H1 (cell line): ENCODE measurements around the gene SCNN1B. TPM values are rescaled to one million over a fixed set of nuclear protein-coding genes. Genes with fewer than 3 reads are reported as not detected.
"Not testable (repeated sequence)": the region's sequence is repeated elsewhere in the genome, so short reads cannot be mapped to it uniquely, and the experiment has no call there.

Experiments
- CTCF ChIA-PET: fragments of 300-600 bp; sonication (Branson Sonifier 250); formaldehyde crosslinking; loops from one replicate; lab custom pipeline; 2021; ENCODE audit not compliant: partially characterized antibody; lab: Charles Lee
- POLR2A ChIA-PET: fragments of 300-600 bp; sonication (Branson Sonifier 250); formaldehyde crosslinking; loops from one replicate; lab custom pipeline; 2021; ENCODE audit warnings: inconsistent platforms; ENCODE audit not compliant: partially characterized antibody; lab: Charles Lee
- DNase-seq, 2 experiments: peaks; one replicate each; pipeline versions ENCODE4 v3.0.0 to v3.0.0-alpha.2; 2010 to 2022; ENCODE audit warnings: low spot score in 2 of 2, low read depth in 1 of 2, mixed read lengths in 1 of 2
- FAIRE-seq: peaks from 2 replicates; lab custom pipeline; 2011; peaks lifted over from hg19 to GRCh38; lab: Jason Lieb, UNC
- H2AFZ ChIP-seq: 2 replicates; pipeline ENCODE4 v1.8.1; 2012; ENCODE audit warnings: low read length, inconsistent platforms
- H2AK5ac ChIP-seq: 2 replicates; pipeline ENCODE4 v1.6.1; 2013; ENCODE audit warnings: low read depth, low read length
- H2BK120ac ChIP-seq: replicated peaks from 2 replicates; pipeline ENCODE3; 2013; ENCODE audit warnings: low read depth, low read length, inconsistent platforms
- H2BK12ac ChIP-seq: 2 replicates; pipeline ENCODE4 v1.6.1; 2013; ENCODE audit warnings: low read depth, low read length
- H2BK15ac ChIP-seq: 2 replicates; pipeline ENCODE4 v1.6.1; 2013; ENCODE audit warnings: low read length
- H2BK20ac ChIP-seq: 2 replicates; pipeline ENCODE4 v1.6.1; 2013; ENCODE audit warnings: low read length
- H2BK5ac ChIP-seq: 2 replicates; pipeline ENCODE4 v1.6.1; 2013; ENCODE audit warnings: low read depth, low read length
- H3K14ac ChIP-seq: 2 replicates; pipeline ENCODE4 v1.6.1; 2013; ENCODE audit warnings: inconsistent platforms; ENCODE audit not compliant: insufficient read length
- H3K18ac ChIP-seq: 2 replicates; pipeline ENCODE4 v1.6.1; 2013; ENCODE audit warnings: low read length; ENCODE audit errors: extremely low read depth
- H3K23ac ChIP-seq: 2 replicates; pipeline ENCODE4 v1.6.1; 2013; ENCODE audit warnings: inconsistent platforms; ENCODE audit not compliant: insufficient read length
- H3K23me2 ChIP-seq: 2 replicates; pipeline ENCODE4 v1.6.1; 2013; ENCODE audit warnings: low read depth, low read length
- H3K27ac ChIP-seq: 2 replicates; pipeline ENCODE4 v1.6.1; 2011; ENCODE audit warnings: low read depth, low read length, inconsistent platforms
- H3K27me3 ChIP-seq, 4 experiments: replicated peaks in 1 of 4; 1 replicate in 1 of 4; 2 replicates in 3 of 4; pipeline versions ENCODE4 v1.6.1 to v1.8.1; 2011 to 2013; ENCODE audit warnings: low read length in 3 of 4, mild to moderate bottlenecking in 3 of 4, inconsistent platforms in 2 of 4, mixed read lengths in 2 of 4, moderate library complexity in 1 of 4; ENCODE audit not compliant: control insufficient read depth in 3 of 4, insufficient read depth in 3 of 4; ENCODE audit errors: extremely low read depth in 1 of 4
- H3K36me3 ChIP-seq, 4 experiments: 2 replicates each; pipeline versions ENCODE4 v1.6.1 to v1.8.1; 2011 to 2013; ENCODE audit warnings: mild to moderate bottlenecking in 4 of 4, low read length in 3 of 4, moderate library complexity in 2 of 4, control low read depth in 1 of 4, inconsistent platforms in 1 of 4; ENCODE audit not compliant: insufficient read depth in 4 of 4, control insufficient read depth in 2 of 4
- H3K4ac ChIP-seq: replicated peaks from 2 replicates; pipeline ENCODE3; 2013; ENCODE audit warnings: low read length, low read depth, mixed read lengths, inconsistent platforms; ENCODE audit not compliant: insufficient read length
- H3K4me1 ChIP-seq, 4 experiments: replicated peaks in 1 of 4; 1 replicate in 1 of 4; 2 replicates in 3 of 4; pipeline versions ENCODE4 v1.6.1 to v1.8.1; 2011 to 2013; ENCODE audit warnings: low read length in 3 of 4, inconsistent platforms in 2 of 4, mixed read lengths in 1 of 4; ENCODE audit not compliant: insufficient read depth in 4 of 4, control insufficient read depth in 3 of 4
- H3K4me2 ChIP-seq, 2 experiments: 2 replicates each; pipeline versions ENCODE4 v1.6.1 to v1.8.1; 2011 to 2013; ENCODE audit warnings: low read depth in 2 of 2, low read length in 2 of 2, control low read depth in 1 of 2, inconsistent platforms in 1 of 2, mild to moderate bottlenecking in 1 of 2; ENCODE audit not compliant: insufficient read depth in 1 of 2
- H3K4me3 ChIP-seq, 4 experiments: fragments of 200-600, 300-600 bp in 1 of 4; sonication (generic), shearing (Covaris generic), sonication (Bioruptor Twin) in 1 of 4; 2 replicates each; pipeline versions ENCODE4 v1.5.1 to v1.8.1; 2011 to 2016; ENCODE audit warnings: low read length in 4 of 4, low read depth in 3 of 4, control low read depth in 2 of 4, inconsistent platforms in 2 of 4, mild to moderate bottlenecking in 2 of 4, mixed read lengths in 1 of 4, moderate library complexity in 1 of 4; ENCODE audit not compliant: insufficient read depth in 2 of 4; ENCODE audit errors: extremely low read depth in 1 of 4
- H3K56ac ChIP-seq: replicated peaks from 2 replicates; pipeline ENCODE3; 2013; ENCODE audit warnings: low read depth, mild to moderate bottlenecking, mixed read lengths, low read length, inconsistent platforms; ENCODE audit not compliant: insufficient read length
- H3K79me1 ChIP-seq: 2 replicates; pipeline ENCODE4 v1.6.1; 2013; ENCODE audit warnings: low read depth, low read length, control low read depth
- H3K79me2 ChIP-seq, 2 experiments: 2 replicates each; pipeline versions ENCODE4 v1.6.1 to v1.8.1; 2012 to 2013; ENCODE audit warnings: low read length in 2 of 2, mild to moderate bottlenecking in 2 of 2, inconsistent platforms in 1 of 2; ENCODE audit not compliant: insufficient read depth in 2 of 2, control insufficient read depth in 1 of 2
- H3K9ac ChIP-seq, 4 experiments: replicated peaks in 1 of 4; 1 replicate in 1 of 4; 2 replicates in 3 of 4; pipeline versions ENCODE4 v1.6.1 to v1.8.1; 2011 to 2013; ENCODE audit warnings: low read depth in 3 of 4, low read length in 3 of 4, control low read depth in 2 of 4, mild to moderate bottlenecking in 2 of 4, moderate library complexity in 2 of 4, inconsistent platforms in 1 of 4; ENCODE audit errors: extremely low read depth in 1 of 4
- H3K9me3 ChIP-seq, 2 experiments: 2 replicates each; pipeline versions ENCODE4 v1.6.1 to v1.8.1; 2012 to 2013; ENCODE audit warnings: mild to moderate bottlenecking in 2 of 2, moderate library complexity in 2 of 2, control low read depth in 1 of 2, inconsistent platforms in 1 of 2, low read depth in 1 of 2, low read length in 1 of 2, mixed read lengths in 1 of 2; ENCODE audit not compliant: insufficient read depth in 2 of 2
- H4K20me1 ChIP-seq, 2 experiments: replicated peaks in 1 of 2; 2 replicates each; pipeline versions ENCODE3 to v1.8.1; 2011 to 2013; ENCODE audit warnings: inconsistent platforms in 2 of 2, low read length in 2 of 2, mild to moderate bottlenecking in 1 of 2; ENCODE audit not compliant: insufficient read depth in 2 of 2, control insufficient read depth in 1 of 2
- H4K5ac ChIP-seq: 2 replicates; pipeline ENCODE4 v1.6.1; 2013; ENCODE audit warnings: low read length, low read depth, mixed read lengths, inconsistent platforms; ENCODE audit not compliant: insufficient read length
- H4K8ac ChIP-seq: 2 replicates; pipeline ENCODE4 v1.8.0; 2013; ENCODE audit warnings: mild to moderate bottlenecking, moderate library complexity, low read length, inconsistent platforms; ENCODE audit not compliant: insufficient read depth; ENCODE audit errors: extremely low read depth
- H4K91ac ChIP-seq: replicated peaks from 2 replicates; pipeline ENCODE3; 2013; ENCODE audit warnings: low read length, mixed read lengths, inconsistent platforms; ENCODE audit not compliant: insufficient read length
- WGBS, 2 experiments: shearing (Covaris generic) in 1 of 2; methylation state at CpG; one replicate each; pipeline versions ENCODE4 v1.1.6 to v1.1.7; 2013 to 2015; ENCODE audit warnings: low lambda C conversion rate in 2 of 2, mixed read lengths in 2 of 2, inconsistent platforms in 1 of 2, low coverage in 1 of 2, missing lambda C conversion rate in 1 of 2; ENCODE audit not compliant: insufficient replicate concordance in 2 of 2, insufficient coverage in 1 of 2, insufficient read length in 1 of 2; ENCODE audit errors: extremely low coverage in 1 of 2, missing lambda C conversion rate in 1 of 2; 5-methylcytosine and 5-hydroxymethylcytosine counted together
- polyA plus RNA-seq, 7 experiments: library from polyadenylated mRNA; depleted of rRNA in 3 of 7; stranded (reverse) in 5 of 7; unstranded in 2 of 7; fragments of >200 nt in 5 of 7; fragments of 200-250 nt in 2 of 7; gene quantifications; 1 replicate in 5 of 7; 2 replicates in 1 of 7; 4 replicates in 1 of 7; pipeline versions ENCODE4 v1.2.1 to v1.2.3, GENCODE V29; 2011 to 2013; ENCODE audit warnings: missing spikeins in 2 of 7, mixed read lengths in 2 of 7
- total RNA-seq: library from RNA; stranded (reverse); fragmentation: NEBNext Ultra II Directional; extraction: Animal tissue kit (Norgen Biotek cat#: 25700); gene quantifications from 2 replicates; pipeline ENCODE4 v1.2.1, GENCODE V29; 2021

Gene SCNN1B
- total and polyA plus RNA-seq, 2 of the 8 experiments (the other 6 are each of a cell fraction or from before 2014, with no cell fraction given) = 0.20 to 0.95 TPM

DNA sequence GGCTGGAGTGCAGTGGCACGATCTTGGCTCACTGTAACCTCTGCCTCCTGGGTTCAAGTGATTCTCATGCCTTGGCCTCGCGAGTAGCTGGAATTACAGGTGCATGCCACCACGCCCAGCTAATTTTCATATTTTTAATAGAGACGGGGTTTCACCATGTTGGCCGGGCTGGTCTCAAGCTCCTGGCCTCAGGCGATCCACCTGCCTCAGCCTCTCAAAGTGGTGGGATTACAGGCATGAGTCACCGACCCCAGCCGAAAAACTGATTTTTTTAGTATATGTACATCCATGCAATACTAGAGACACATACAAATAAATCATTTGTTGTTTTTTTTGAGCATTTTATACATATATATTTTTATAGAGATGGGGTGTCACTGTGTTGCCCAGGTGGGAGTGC is 79.6 kb downstream of the SCNN1B start:
- H3K27me3 ChIP-seq, H4K20me1 ChIP-seq, H3K18ac ChIP-seq, H2AK5ac ChIP-seq, DNase-seq, POLR2A ChIA-PET, H4K5ac ChIP-seq, H2BK5ac ChIP-seq, H4K91ac ChIP-seq, H3K9ac ChIP-seq, H2AFZ ChIP-seq, H3K79me2 ChIP-seq, H3K4me3 ChIP-seq, H3K79me1 ChIP-seq, H3K56ac ChIP-seq, H3K27ac ChIP-seq, FAIRE-seq, H3K23me2 ChIP-seq, H2BK120ac ChIP-seq, H3K36me3 ChIP-seq, H2BK20ac ChIP-seq, H4K8ac ChIP-seq, H3K4ac ChIP-seq, H2BK12ac ChIP-seq, H3K9me3 ChIP-seq, H3K23ac ChIP-seq, H3K4me1 ChIP-seq, H3K4me2 ChIP-seq, H2BK15ac ChIP-seq, H3K14ac ChIP-seq: not testable (repeated sequence)
- CTCF ChIA-PET = interaction anchor here (1.1 to 7.4 kb wide), 5 partner anchors 9 to 53 kb away, joined by 3 to 44 read pairs (median 8); no protein-coding TSS in a partner anchor
- 90% methylated on average over 9 of the region's 9 CpGs; no CpG with 5 or more reads in 1 of the 2 experiments for WGBS, 2 experiments
